ENCODE data around the gene CREB3L2.

Gene CREB3L2

GRCh38 chr7:137940656-137941518 lies 61.0 kb downstream of the CREB3L2 start:
- DNase-seq: no peak
- no peak for TF ChIP-seq CTCF (IDR thresholded peaks at IDR 0.05; ENCODE audit: low read depth, low read length)

GRCh38 chr7:137940218-137940617 lies 61.7 kb downstream of the CREB3L2 start:
- Histone ChIP-seq H3K27me3 (no peaks in the 10 kb centered on the region), H3K4me1 (no peaks in the 10 kb centered on the region), H3K36me3 (no peaks in the 10 kb centered on the region), H3K9me3 (no peaks in the 10 kb centered on the region), H3K4me3 (ENCODE audit: low read depth, low read length) (no peak overlapping the region)
- no peak for DNase-seq
- no peak for TF ChIP-seq CTCF (IDR thresholded peaks at IDR 0.05; ENCODE audit: low read depth, low read length)

More at GRCh38 chr7:137940656-137941518, 61.0 kb downstream of the CREB3L2 start:
- H3K9me3 ChIP-seq: no peaks in the 10 kb centered on the region
- no peaks in the 10 kb centered on the region for H3K36me3 ChIP-seq
- no peaks in the 10 kb centered on the region for H3K27me3 ChIP-seq
- H3K4me3 ChIP-seq (ENCODE audit: low read depth, low read length): no peak overlapping the region
- H3K4me1 ChIP-seq: no peaks in the 10 kb centered on the region

- Histone ChIP-seq H3K9me3 (no peaks in the 10 kb centered on the region), H3K4me1 (peaks cover 15% of the 10 kb centered on the region), H3K4me3 (ENCODE audit: low read depth, low read length) (no peak overlapping the region), H3K27me3 (no peaks in the 10 kb centered on the region), H3K36me3 (no peaks in the 10 kb centered on the region)
- no peak for DNase-seq
- no peak for TF ChIP-seq CTCF (IDR thresholded peaks at IDR 0.05; ENCODE audit: low read depth, low read length)
Observed at GRCh38 chr7:137937202-137937560, 64.7 kb downstream of the CREB3L2 start.

- no peak for TF ChIP-seq CTCF (IDR thresholded peaks at IDR 0.05; ENCODE audit: low read depth, low read length)
- no peak overlapping the region for H3K4me3 ChIP-seq (ENCODE audit: low read depth, low read length)
- DNase-seq: no peak
- H3K27me3 ChIP-seq: no peaks in the 10 kb centered on the region
- H3K4me1 ChIP-seq: peaks cover 15% of the 10 kb centered on the region
- H3K36me3 ChIP-seq: no peaks in the 10 kb centered on the region
- H3K9me3 ChIP-seq: no peaks in the 10 kb centered on the region
Observed at GRCh38 chr7:137936509-137937201, 65.2 kb downstream of the CREB3L2 start.

GRCh38 chr7:137935884-137936508 lies 65.9 kb downstream of the CREB3L2 start:
- DNase-seq: no peak
- no peak overlapping the region for H3K4me3 ChIP-seq (ENCODE audit: low read depth, low read length)
- peaks cover 15% of the 10 kb centered on the region for H3K4me1 ChIP-seq
- H3K9me3 ChIP-seq: no peaks in the 10 kb centered on the region
- H3K36me3 ChIP-seq: no peaks in the 10 kb centered on the region
- TF ChIP-seq CTCF (IDR thresholded peaks at IDR 0.05; ENCODE audit: low read depth, low read length): no peak
- no peaks in the 10 kb centered on the region for H3K27me3 ChIP-seq
